HG02678 (cell line): ENCODE measurements around the gene KRTAP9-3.
"Not testable (repeated sequence)": the region's sequence is repeated elsewhere in the genome, so short reads cannot be mapped to it uniquely, and the experiment has no call there.

Source experiments
- ATAC-seq: cut with Tn5 transposase; IDR thresholded peaks from one replicate; pipeline ENCODE4 v1.9.1; 2021; ENCODE audit warnings: mild to moderate bottlenecking, moderate library complexity; ENCODE audit not compliant: unreplicated experiment

The KRTAP9-3 gene, protein sequence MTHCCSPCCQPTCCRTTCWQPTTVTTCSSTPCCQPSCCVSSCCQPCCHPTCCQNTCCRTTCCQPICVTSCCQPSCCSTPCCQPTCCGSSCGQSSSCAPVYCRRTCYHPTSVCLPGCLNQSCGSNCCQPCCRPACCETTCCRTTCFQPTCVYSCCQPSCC

DNA sequence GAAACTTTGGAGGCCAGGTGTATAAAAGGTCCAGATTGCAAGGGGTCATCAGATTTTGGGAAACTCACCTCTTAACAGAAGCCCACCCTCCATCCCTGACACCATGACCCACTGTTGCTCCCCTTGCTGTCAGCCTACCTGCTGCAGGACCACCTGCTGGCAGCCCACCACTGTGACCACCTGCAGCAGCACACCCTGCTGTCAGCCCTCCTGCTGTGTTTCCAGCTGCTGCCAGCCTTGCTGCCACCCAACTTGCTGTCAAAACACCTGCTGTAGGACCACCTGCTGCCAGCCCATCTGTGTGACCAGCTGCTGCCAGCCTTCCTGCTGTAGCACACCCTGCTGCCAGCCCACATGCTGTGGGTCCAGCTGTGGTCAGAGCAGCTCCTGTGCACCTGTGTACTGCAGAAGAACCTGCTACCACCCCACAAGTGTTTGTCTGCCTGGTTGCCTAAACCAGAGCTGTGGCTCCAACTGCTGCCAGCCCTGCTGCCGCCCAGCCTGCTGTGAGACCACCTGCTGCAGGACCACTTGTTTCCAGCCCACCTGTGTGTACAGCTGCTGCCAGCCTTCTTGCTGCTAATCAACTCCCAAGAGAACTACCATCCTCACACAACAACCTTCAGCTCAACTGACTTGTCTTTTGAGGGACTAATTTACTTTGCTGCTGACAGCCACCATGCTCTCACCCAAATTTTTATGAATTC is at the start of gene KRTAP9-3:
Gene KRTAP9-3 (plus strand): TSS at position 51 of the 707 bp plus-strand sequence. CDS start 53 bp downstream, at position 104.
- ATAC-seq = not testable (repeated sequence)

DNA sequence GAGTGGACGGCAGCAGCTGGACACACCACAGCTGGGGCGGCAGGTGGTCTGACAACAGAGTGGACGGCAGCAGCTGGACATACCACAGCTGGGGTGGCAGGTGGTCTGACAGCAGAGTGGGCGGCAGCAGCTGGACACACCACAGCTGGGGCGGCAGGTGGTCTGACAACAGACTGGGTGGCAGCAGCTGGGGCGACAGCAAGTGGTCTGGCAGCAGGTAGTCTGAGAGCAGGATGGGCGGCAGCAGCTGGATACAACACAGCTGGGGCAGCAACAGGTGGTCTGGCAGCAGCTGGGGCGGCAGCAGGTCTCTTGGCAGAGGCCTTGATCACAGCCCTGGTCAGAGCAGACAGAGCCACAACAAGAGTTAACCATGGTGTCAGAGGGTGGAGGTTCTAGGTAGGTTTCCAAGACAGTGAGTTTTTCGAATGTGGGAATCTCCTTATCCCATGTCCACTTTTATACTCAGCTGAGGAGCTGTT is 47.7 kb upstream of the KRTAP9-3 start, which contains the start of gene KRTAP4-1:
Gene KRTAP4-1 (minus strand): TSS at position 432 of the 482 bp plus-strand sequence. CDS start 57 bp downstream, at position 375.
- no peak for ATAC-seq

DNA sequence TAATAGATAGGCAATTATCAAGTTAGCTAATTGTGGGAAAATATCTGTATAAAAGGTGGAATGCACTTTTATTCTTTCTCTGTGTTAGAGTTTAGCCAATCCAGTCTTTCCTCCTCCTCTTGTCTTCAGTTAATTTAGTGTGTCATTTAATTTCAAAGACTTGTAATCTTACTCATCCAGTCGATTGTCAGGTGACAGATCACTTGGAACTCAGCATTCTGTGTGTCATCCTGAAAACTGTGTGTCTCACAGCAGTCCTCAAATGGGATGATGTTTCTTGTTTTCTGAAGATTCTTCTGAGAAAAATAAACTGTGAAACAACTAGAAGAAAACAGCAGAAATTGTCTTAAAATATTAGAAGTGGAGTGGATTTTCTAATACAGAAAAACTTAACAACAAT is 47.2 kb upstream of the KRTAP9-3 start:
- ATAC-seq = no peak

DNA sequence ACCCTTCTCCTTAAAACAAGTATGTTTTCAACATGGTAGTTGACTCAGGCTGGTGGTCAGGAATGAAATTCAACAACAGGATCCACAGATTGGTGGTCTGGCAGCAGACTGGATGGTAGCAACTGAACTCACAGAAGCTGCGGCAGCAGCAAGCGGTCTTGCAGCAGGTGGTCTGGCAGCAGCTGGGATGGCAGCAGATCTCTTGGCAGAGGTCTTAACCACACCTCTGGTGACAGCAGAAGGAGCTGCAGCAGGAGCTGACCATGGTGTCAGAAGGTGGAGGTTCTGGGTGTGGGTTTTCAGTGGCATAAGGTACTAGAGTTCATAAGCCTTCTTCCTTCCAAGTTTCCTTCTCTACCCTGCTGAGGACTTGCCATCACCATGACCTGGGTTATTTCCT is 45.4 kb upstream of the KRTAP9-3 start:
- no peak for ATAC-seq

DNA sequence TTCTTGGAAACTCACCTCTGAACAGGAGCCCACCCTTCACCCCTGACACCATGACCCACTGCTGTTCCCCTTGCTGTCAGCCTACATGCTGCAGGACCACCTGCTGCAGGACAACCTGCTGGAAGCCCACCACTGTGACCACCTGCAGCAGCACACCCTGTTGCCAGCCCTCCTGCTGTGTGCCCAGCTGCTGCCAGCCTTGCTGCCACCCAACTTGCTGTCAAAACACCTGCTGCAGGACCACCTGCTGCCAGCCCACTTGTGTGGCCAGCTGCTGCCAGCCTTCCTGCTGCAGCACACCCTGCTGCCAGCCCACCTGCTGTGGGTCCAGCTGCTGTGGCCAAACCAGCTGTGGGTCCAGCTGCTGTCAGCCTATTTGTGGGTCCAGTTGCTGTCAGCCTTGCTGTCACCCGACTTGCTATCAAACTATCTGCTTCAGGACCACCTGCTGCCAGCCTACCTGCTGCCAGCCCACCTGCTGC is 42.4 kb upstream of the KRTAP9-3 start, which contains the start of gene KRTAP9-1:
Gene KRTAP9-1 (plus strand): TSS at position 51 of the 482 bp plus-strand sequence. CDS start 0 bp downstream, at position 51.
- ATAC-seq = not testable (repeated sequence)

DNA sequence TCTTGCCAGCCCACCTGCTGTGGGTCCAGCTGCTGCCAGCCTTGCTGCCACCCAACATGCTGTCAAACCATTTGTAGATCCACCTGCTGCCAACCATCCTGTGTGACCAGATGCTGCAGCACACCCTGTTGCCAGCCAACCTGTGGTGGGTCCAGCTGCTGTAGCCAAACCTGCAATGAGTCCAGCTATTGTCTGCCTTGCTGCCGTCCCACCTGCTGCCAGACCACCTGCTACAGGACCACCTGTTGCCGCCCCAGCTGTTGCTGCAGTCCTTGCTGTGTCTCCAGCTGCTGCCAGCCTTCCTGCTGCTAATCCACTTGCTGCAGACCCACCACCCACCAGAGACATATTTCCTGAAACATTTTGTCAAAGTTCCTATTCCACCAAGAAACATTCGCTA is 41.9 kb upstream of the KRTAP9-3 start:
- ATAC-seq = no peak

DNA sequence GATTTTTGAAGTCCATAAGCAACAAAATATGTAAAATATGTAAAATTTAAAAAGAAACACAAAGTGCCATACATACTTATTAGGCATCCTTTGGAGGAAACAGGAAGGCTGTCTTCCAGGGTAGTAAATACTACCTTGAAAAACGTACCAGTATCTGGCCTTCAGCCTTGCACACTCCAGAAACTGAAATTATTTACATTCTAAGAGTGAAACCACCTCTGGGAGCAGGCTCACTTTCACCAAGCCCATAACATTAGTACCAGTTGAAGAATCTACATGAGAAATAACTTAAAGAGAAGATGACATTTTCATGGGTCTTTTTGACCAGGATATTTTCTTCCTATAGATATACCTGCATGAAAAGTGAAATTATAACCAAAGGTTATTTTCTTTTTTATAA is 36.2 kb upstream of the KRTAP9-3 start:
- ATAC-seq = no peak

DNA sequence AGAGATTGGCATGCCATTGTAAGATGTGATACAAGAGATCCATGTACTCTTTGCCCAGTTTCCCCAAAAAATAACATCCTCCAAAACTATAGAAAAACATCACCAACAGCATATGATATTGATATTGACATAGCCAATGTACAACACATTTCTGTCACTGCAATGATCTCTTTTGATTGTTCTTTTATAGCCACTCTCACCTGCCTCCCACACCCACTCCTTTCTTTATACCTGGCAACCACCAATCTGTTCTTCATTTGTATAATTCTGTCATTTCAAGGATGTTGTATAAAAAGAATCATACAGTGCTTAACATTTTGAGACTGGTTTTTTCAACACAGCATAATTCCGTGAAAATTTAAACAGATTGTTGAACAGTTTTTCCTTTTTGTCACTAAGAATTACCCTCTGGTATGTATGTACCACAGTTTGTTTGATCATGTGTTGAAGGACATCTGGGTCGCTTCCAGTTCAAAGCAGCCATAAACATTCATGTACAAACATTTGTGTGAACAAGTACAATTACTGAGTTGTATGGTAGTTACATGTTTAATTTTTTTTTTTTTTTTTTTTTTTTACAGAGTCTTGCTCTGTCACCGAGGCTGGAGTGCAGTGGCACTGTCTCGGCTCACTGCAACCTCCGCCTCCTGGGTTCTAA is 32.7 kb upstream of the KRTAP9-3 start:
- no peak for ATAC-seq

DNA sequence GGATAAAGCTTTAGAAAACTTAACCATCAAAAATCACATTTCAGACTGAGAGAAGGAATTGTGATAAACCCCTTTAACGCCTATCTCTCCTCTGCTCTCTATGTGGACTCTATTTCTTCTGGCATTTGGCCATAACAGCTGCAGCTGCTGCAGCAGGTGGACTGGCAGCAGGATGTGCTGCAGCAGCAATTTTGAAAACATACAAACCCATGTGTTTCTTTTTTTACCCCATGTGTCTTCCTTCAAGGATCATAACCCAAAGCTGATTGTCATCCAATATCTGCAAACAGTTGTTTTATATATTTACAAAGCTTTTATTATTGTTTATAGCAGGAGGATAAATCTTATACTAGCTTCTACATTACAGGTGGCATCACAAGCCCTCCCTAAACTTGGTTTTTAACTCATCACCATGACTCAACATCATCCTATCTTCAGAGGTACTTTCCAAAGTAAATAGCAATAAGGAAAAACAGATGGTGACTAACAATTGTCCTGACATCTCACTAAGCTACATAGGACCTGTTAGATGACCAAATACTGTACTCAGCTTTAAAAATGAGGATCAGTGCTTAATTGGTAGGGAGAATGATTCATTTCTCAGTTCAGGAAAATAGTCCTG is 20.3 kb upstream of the KRTAP9-3 start:
- no peak for ATAC-seq

DNA sequence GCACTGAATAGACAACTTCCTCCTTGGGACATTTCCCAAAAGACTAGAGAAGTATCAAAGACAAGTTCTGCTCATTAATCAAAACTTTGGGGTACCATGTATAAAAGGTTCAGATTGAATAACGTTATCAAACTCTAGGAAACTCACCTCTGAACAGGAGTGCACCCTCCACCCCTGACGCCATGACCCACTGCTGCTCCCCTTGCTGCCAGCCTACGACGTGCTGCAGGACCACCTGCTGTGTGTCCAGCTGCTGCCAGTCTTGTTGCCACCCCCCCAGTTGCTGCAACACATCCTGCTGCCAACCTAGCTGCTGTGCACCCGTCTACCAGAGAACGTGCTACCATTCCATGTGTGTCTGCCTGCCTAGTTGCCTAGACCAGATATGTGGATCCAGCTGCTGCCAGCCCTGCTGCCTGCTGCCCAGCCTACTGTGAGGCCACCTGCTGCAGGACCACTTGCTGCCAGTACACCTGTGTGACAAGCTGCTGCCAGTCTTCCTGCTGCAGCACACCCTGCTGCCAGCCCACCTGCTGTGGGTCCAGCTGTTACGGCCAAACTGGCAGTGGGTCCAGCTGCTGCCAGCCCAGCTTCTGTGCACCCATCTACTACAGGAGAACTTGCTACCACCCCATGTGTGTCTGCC is 19.6 kb upstream of the KRTAP9-3 start:
- no peak for ATAC-seq

DNA sequence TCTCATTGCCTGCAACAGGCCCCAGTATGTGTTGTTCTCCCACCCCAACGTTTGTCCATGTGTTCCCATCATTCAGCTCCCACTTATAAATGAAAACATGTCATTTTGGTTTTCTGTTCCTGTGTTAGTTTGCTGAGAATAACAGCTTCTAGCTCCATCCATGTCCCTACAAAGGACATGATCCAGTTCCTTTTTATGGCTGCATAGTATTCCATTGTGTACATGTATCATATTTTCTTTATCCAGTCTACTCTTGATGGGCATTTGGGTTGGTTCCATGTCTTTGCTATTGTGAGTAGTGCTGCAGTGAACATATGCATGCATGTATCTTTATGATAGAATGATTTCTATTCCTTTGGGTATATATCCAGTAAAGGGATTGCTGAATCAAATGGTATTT is 16.6 kb upstream of the KRTAP9-3 start:
- ATAC-seq = no peak

DNA sequence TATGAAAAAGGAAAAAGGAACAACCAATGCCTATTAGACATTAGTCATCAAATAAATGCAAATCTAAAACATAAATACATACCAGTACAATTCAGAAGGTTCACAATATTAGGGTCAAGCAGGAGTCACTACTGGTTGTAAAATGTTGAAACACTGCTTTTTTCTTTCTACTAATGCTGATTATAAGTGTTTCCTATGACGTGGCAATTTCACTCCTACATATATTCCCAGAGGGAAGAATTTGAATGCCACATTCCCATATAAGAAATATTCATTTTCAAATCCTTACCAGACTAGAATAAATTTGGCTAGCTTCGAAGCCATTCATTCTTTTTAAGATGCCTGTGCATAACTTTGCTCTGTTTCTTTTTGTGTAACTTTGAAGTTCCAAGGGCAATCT is 8.4 kb upstream of the KRTAP9-3 start:
- ATAC-seq = no peak

DNA sequence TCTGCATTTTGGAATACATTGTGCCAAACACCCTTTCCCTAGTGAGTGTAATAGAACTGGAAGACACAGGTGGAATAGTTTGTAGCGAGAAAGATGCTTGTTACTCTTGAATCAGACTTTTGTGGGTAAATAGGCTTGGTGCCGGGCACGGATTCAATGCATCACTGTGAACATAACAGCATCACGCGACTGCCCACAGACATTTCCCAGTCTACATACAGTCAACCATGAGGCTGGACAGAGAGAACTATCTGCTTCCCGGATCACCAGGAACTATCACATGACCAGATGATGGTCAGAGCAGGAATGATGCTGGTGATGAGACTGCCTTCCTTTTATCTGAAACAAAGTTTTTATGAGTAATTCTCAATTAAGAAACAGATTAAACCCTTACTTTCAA is 6.2 kb upstream of the KRTAP9-3 start:
- no peak for ATAC-seq

DNA sequence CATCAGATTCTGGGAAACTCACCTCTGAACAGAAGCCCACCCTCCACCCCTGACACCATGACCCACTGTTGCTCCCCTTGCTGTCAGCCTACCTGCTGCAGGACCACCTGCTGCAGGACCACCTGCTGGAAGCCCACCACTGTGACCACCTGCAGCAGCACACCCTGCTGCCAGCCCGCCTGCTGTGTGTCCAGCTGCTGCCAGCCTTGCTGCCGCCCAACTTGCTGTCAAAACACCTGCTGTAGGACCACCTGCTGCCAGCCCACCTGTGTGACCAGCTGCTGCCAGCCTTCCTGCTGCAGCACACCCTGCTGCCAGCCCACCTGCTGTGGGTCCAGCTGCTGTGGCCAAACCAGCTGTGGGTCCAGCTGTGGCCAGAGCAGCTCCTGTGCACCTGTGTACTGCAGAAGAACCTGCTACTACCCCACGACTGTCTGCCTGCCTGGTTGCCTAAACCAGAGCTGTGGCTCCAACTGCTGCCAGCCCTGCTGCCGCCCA is 5.6 kb upstream of the KRTAP9-3 start, which contains the start of gene KRTAP9-2:
Gene KRTAP9-2 (plus strand): TSS at position 51 of the 498 bp plus-strand sequence. CDS start 7 bp downstream, at position 58.
- not testable (repeated sequence) for ATAC-seq

DNA sequence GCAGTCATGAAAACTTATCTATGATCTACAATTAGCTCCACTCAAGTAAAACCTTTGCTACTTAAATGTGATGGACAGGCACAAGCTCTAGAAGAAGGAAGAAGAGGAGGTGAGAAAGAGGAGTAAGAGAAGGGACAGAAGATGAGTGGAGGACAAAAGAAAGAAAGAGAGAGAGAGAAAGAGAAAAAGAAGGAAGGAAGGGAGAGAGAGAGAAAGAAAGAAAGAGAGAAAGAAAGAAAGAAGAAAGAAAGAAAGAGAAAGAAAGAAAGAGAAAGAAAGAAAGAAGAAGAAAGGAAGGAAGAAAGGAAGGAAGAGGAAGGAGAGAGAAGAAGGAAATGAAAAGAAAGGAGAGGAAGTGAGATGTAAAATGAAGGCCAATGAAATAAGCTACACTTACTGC is 2.2 kb upstream of the KRTAP9-3 start:
- ATAC-seq = no peak

DNA sequence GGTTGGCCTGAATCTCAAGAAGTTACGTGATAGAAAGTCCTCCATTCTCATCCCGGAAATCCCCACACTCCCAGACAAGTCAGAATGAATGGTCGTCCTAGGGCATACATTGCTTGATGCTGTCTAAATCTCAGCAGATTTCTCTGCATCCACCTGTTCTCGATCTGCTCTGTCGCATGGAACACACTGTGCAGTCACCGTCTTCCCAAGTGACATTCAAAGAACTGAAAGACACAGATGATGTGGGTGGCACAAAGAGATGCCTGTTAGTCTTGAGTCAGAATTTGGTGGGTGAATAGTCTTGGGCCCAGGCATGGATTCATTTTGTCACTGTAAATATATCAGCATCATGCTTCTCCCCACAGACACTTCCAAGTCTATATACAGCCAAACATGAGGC is 518 bp upstream of the KRTAP9-3 start:
- ATAC-seq = no peak

DNA sequence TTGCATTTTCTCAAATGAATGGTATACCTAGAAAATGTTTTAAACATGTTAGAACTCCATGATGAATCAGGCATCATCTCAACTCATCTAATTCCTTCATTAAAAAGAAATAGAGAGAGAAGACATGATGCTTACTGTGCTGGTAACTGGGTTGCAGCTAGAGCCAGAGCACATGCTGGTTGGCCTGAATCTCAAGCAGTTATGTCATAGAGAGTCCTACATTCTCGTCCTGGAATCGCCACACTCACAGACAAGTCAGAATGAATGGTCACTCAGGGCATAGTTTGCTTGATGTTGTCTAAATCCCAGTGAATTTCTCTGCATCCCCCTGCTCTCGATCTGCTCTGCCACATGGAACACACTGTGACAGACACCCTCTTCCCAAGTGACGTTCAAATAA is 4.9 kb downstream of the KRTAP9-3 start:
- not testable (repeated sequence) for ATAC-seq

DNA sequence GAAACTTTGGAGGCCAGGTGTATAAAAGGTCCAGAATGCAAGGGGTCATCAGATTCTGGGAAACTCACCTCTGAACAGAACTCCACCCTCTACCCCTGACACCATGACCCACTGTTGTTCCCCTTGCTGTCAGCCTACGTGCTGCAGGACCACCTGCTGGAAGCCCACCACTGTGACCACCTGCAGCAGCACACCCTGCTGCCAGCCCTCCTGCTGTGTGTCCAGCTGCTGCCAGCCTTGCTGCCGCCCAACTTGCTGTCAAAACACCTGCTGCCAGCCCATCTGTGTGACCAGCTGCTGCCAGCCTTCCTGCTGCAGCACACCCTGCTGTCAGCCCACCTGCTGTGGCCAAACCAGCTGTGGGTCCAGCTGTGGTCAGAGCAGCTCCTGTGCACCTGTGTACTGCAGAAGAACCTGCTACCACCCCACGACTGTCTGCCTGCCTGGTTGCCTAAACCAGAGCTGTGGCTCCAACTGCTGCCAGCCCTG is 5.7 kb downstream of the KRTAP9-3 start, which contains the start of gene KRTAP9-8:
Gene KRTAP9-8 (plus strand): TSS at position 51 of the 489 bp plus-strand sequence. CDS start 53 bp downstream, at position 104.
- not testable (repeated sequence) for ATAC-seq

DNA sequence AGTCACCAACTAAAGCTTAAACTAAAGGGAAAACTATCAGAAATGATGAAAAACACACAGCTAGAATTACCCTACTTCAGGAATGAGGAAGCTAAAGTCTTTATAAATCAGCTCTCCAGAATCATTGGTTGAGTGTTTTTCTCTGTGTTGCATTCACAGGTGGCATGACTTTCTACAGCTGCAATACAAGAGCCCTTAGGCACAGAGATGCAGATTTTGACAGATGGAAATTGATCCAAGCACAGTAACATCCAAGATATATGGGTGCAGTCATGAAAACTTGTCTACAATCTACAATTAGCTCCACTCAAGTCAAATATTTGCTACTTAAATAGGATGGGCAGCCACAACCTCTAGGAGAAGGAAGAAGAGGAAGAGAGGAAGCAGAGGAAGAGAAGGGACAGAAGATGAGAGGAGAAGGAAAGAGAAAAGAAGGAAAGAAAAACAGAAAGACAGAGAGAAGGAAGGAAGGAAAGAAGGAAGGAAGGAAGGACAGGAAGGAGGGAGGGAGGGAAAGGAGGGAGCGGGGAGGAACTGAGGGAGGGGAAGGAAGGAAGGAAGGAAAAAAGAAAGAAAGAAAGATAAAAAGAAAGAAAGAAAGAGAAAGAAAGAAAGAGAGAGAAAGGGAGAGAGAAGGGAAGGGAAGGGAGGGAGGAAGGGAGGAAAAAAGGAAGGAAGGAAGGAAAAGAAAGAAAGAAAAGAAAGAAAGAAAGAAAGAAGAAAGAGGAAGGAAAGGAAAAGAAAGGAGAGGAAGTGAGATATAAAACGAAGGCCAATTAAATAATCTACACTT is 14.9 kb downstream of the KRTAP9-3 start:
- not testable (repeated sequence) for ATAC-seq
